GM19438 (cell line): ENCODE data around the gene CPHXL2.
A peak's percentile ranks its signal among the peaks of the same experiment; 100 is the strongest.

Source experiments
- ATAC-seq: cut with Tn5 transposase; IDR thresholded peaks from one replicate; pipeline ENCODE4 v1.9.1; 2021; ENCODE audit warnings: low read depth; ENCODE audit not compliant: unreplicated experiment

The CPHXL2 gene

DNA sequence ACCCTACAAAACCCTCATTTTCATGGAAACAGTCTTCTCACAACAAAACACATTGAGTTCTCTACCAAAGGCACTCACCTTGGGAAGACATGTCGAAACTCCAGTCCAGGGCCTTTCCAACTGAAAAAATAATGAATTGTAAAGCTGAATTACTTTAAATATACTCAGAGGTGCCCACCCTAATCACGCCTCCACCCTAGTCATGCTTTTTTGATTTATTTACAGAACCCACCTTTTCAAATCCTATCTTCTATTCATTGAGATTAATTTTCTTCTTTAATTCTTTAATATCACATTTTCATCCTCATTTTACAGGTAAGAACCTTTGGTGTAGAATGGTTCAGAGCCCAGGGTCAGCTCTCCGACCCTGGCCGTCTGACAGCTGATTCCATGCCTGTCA, at the start of gene CPHXL2:
Gene CPHXL2 (minus strand): TSS at position 101 of the 400 bp plus-strand sequence. CDS start 10 bp downstream, at position 91.
- no peak for ATAC-seq

DNA sequence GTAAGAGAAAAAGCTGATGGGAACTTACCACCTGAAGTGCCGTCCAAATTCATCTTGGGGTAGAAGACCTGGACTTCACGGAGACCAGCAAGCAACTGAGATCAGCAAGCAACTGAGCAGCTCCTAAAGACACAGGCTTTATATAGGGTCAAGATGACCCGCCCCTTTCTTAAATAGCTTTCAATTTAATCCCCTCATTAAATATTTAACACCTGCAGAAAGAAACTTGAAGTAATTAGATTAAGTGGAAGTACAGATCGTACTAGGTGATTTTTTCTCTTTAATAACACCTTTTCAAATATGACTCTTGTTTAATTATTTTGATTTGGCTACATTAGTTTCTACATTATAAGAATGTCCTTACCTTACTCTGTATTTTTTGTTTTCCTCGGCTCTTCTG, 49.6 kb upstream of the CPHXL2 start, which contains the start of gene CPHXL:
Gene CPHXL (minus strand): TSS at position 101 of the 400 bp plus-strand sequence. CDS start 48 bp downstream, at position 53.
- ATAC-seq, result no peak

DNA sequence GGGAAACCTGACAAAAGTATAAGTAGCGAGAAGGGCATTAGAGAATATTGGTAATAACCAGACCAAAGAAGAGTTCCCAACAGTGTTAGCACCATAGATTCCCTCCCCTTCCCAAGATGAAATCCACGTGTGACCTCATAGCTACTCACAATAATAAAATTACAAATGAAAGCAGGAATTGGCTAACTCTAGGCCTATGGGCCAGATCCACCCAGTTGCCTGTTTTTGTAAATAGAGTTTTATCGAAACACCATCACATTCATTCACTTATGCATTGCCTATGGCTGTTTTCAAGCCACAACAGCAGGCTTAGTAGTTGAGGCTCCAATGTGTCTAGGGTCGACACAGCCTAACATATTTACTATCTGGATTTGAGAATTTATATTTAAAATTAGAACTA, 41.6 kb upstream of the CPHXL2 start:
- ATAC-seq, result no peak

DNA sequence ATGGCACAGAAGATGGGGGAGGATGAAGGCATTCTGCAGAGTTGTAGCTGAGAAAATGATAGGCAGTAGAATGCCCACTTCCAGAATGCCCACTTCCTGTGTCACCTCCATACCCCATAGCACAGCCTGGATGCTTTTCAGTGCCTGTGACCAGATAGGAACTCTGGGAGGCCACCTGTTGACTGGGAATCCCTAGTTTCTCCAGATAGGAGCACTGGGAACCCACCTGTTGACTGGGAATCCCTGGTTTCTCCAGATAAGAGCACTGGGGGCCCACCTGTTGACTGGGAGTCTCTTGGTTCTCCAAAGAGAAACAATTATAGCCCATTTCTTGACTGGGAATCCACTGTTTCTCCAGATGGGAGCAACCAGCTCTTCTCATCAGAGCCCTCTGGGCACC, 37.9 kb upstream of the CPHXL2 start:
- no peak for ATAC-seq

DNA sequence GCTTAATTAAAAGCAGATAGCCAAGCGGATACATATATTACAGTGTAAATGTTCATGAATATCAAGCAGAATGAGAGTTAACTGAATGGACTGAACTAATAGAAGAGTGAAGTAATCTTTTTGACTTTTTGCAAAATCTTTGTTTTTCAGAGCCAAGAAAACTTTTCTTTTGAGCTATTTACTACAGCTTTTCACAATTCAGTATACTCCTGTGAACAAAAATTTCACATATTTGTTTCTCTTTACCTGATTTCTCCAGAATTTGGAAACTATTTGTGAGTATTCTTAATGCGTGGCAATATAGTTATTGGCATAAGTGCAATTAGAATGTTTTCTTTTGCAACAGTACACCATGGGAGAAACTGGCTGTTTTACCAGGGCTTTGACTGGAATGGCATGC, 33.5 kb upstream of the CPHXL2 start:
- ATAC-seq, result no peak

DNA sequence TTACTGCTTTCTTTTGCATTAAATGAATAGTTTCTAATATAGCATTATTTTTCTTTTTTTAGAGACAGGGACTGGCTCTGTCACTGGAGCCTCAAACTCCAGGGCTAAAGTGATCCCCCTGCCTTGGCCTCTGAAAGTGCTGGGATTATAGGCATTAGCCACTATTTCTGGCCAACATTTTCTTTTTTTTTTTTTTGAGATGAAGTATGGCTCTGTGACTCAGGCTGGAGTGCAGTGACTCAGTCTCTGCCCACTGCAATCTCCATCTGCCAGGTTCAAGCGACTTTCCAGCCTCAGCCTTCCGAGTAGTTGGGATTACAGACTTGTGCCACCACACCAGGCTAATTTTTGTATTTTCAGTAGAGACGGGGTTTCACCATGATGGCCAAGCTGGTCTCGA, 26.5 kb upstream of the CPHXL2 start:
- no peak for ATAC-seq

DNA sequence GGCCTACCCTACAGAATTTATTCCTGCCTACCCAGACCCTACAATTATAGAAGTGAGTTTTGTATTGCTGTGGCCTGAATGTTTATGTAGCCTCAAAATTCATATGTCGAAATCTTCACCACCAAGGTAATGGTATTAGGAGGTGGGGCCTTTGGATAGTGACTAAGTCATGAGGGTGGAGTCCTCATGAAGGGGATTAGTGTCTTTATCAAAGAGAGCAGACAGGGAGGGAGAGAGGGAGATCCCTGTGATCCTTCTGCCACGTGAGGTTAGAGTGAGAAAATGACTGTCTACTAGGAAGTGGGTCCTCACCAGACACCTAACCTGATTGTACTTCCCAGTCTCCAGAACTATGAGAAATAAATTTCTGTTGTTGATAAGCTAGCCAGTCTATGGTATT, 25.4 kb upstream of the CPHXL2 start:
- ATAC-seq, result no peak

DNA sequence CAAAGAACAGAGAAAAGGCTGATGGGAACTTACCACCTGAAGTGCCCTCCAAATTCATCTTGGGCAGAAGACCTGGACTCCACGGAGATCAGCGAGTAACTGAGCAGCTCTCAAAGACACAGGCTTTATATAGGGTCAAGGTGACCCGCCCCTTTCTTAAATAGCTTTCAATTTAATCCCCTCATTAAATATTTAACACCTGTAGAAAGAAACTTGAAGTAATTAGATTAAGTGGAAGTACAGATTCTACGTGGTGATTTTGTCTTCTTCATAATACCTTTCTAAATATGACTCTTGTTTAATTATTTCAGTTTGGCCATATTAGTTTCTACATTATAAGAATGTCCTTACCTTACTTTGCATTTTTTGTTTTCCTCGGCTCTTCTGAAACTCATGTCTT, 24.6 kb upstream of the CPHXL2 start, which contains the start of gene DUXB:
Gene DUXB (minus strand): TSS at position 101 of the 400 bp plus-strand sequence. CDS start 43 bp downstream, at position 58.
- ATAC-seq, result no peak

DNA sequence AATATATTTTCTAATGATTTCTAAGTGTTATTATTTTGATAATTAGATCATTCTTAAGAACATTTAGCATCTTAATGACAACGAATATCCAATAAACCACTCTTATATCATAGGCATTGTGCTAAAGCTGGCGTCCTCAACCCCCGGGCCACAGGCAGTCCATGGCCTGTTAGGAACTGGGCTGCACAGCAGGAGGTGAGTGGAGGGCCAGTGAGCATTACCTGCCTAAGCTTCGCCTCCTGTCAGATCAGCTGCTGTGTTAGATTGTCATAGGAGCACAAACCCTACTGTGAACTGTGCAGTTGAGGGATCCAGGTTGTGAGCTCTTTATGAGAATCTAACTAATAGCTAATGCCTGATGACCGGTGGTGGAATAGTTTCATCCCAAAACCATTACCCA, 20.8 kb upstream of the CPHXL2 start:
- no peak for ATAC-seq

DNA sequence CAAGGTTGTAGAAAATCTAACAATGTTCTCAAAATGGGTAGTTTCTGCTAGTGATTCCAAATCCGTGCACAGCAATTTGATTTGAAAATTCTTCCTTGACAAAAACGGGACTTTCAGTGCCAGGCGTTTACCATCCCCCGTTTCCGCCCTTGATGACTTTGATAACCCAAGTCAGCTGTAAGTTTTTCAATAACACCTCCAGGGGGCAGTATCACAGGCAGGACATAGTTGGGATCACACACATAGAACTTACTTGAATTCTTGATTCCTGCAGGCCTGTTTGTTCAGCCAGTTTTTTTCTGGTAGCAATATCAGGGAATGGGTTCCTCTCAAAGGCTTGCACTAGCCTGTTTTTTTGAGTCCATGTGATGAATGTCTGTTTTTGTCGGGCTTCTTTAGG, 18.9 kb upstream of the CPHXL2 start:
- no peak for ATAC-seq

DNA sequence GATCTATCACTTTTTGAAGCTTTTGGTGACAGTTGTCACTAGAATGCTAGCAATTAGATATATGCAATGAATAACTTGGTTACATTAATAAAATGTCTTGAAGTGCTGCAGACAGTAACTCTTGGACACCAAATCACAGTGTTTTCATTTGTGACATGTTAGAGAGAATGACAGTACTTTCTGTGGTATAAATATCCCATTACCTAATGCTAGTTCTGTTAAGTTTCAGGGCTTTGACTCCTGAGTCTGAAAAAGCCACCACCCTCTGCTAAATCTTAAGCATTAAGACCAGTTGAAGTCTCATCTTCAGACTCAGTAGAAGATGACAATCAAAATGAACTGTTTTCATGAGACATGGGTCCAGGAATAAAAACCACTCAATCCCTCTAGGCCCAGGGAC, 10.6 kb upstream of the CPHXL2 start:
- ATAC-seq, result no peak

DNA sequence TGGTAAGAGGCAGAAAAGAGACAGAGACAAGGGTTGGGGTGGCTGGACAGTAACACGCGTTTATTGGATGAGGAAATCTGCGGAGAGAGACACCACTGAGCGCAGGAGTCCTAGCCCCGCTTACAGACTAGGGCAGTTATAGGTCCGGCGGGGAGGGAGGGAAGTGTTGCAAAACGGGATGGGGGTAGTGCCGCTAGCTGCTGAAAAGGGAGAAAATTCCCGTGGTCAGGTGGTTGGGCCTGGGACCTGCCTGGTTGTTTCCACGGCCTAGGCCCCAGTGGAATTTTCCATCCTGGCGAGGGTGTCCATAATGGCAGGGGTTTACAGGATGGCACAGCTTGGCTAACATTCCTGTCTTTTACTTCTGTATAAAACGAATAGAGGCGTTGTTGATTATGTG, 5.5 kb upstream of the CPHXL2 start:
- ATAC-seq, result no peak

DNA sequence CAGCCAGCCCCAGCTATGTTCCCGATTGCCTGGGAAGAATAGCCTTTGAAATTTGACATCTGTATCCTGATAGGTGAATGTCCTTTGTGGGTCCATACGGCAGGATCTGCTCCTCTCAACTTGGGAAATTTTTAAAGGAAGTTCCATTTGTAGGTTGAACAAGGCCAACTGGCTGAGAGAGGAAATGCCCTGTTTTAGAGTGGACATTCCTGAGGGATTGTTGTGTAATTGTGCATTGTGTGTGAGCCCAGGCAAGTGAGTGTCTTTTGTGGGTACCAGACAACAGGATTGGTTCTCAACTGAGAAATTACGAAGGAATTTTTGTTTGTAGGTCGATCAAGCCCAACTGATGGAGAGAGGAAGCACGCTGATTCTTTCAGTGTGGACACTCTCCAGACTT, 2.6 kb upstream of the CPHXL2 start:
- ATAC-seq, result no peak

DNA sequence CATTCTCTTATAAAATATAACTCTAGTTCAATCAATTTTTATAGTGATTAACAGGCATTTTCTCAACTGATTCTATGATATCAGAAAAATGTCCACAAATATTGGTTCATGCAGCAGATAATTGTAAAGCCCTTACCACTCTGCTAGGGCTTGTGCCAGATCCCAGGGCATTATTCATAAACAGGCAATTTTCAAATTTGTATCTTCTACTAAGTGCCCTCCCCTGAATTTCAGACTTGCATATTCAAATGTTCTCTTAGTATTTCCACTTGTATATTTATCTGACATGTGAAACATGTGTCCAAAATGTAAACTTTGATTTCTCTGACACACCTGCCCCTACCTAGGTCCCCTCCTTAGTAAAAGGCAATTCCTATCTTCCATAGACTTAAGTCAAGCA, 9.3 kb downstream of the CPHXL2 start:
- no peak for ATAC-seq

DNA sequence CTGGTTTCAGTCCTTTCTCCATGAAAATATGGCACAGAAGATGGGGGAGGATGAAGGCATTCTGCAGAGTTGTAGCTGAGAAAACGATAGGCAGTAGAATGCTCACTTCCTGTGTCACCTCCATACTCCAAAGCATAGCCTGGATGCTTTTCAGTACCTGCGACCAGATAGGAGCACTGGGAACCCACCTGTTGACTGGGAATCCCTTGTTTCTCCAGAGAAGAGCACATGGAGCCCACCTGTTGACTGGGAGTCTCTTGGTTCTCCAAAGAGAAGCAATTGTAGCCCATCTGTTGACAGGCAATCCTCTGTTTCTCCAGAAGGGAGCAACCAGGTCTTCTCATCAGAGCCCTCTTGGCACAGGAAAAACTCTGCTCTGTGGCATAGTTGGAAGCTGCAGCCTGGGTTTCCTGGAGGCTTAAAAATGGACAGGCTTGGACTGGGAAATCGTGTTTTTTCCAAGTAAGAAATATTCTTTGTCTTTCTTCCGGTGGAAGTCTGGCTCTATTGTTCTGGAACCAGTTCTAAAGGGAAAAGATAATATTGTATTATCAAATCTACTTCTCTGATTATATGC, 16.0 kb downstream of the CPHXL2 start:
- no peak for ATAC-seq

DNA sequence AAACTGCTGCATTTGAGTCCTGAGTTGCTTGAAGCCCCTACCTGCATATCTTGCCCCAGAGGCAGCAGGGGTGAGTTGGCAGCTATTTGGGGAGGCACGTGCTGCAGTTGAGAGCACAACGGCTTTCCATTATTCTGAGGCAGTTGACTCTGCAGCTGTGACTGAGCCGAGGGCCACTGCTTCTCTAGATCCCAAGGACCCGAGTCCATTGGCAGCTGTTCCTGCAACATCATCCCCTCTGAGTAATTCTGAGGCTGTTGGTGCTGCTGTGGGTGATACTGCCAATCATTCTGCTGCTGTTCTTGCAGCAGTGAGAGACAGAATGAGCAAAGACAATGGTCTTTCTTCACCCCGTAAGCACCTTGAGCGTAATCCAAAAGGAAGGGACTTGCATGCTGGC, 16.5 kb downstream of the CPHXL2 start:
- ATAC-seq, result no peak

DNA sequence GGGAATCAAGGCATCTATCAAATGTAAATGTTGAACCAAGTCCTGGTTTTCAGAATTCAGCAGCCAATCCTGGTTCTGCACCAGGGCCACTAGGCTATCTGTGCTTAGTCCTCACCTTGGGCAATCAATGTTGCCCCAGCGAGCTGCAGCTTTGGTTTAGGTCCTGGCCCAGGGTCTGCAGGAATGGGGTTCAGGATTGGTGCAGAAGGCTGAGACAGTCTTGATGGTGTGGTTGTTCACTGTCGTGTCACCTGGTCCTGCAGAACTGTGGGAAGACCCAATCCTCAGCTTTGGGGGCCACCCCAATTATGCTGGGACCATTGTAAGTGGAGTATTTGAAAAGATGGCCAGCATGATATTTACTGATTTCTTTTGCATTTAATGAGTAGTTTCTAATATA, 18.6 kb downstream of the CPHXL2 start:
- ATAC-seq, result no peak

DNA sequence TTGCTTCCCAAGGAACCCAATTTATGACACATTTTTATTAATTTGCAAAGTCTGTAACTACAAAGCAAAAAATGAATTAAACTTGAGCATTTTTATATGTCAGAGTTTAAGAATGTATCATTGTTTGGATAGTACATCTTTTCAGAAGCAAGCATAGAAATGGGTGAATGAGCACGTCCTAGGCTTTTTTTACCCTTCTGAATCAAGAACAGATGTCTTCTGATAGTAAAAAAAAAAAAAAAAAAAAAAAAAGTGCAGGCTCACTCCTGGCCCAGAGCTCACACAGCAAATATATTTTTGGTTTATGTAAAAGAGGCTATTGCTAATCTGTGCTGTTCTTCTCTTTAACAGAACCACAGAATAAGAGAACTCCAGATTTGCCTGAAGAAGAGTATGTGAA, 22.9 kb downstream of the CPHXL2 start:
- no peak for ATAC-seq

DNA sequence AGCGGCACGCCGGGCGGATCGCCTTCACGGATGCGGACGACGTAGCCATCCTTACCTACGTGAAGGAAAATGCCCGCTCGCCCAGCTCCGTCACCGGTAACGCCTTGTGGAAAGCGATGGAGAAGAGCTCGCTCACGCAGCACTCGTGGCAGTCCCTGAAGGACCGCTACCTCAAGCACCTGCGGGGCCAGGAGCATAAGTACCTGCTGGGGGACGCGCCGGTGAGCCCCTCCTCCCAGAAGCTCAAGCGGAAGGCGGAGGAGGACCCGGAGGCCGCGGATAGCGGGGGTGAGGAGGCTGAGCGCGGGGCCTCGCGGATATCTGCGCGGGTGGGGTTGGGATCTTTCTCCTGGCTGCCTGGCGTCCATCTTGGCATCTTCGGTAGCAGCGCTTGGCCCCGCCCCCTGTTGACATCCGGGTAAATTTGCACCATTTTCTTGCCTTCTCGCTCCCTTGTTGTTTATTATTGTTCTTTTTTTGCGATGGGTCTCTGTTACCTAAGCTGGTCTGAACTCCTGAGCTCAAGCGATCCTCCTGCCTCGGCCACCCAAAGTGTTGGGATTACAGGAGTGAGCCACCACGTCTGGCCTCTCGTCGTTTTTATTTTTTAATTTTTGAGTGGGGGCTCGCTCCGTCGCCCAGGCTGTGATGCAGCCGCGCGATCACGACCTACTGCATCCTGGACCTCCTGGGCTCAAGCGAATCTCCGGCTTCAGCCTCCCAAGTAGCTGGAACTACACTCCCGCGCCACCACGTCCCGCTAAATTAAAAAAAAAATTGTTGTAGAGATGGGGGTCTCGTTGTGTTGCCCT, 28.3 kb downstream of the CPHXL2 start:
- peak; percentile 42 for ATAC-seq

DNA sequence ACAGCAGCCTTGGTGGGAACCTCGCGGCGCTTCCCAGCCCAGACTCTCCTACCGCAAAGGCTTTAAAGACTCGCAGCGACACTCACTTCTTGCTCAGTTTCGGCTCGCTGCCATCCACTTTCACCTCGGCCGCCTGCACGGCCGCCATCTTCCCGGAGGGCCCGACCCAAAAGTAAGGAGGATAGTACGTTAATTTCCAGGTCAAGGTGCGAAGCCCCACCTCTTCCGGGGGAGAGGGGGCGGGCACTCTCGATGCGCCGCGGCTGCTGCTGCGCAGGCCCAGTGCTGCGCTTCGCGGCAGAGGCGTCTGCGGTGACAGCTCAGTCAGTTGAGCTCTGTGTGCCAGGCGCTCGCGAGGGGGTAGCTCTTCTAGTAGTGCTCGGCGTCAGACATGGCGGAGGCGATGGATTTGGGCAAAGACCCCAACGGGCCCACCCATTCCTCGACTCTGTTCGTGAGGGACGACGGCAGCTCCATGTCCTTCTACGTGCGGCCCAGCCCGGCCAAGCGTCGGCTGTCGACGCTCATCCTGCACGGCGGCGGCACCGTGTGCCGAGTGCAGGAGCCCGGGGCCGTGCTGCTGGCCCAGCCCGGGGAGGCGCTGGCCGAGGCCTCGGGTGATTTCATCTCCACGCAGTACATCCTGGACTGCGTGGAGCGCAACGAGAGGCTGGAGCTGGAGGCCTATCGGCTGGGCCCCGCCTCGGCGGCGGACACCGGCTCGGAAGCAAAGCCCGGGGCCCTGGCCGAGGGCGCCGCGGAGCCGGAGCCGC, 29.1 kb downstream of the CPHXL2 start, which contains the start of the genes KARS1 and TERF2IP:
Gene KARS1 (minus strand): TSS at position 174 of the 773 bp plus-strand sequence. CDS start 26 bp downstream, at position 148.
Gene TERF2IP (plus strand): TSS at position 282 of the 773 bp plus-strand sequence. CDS start 110 bp downstream, at position 392.
- ATAC-seq, result peak; percentile 75

DNA sequence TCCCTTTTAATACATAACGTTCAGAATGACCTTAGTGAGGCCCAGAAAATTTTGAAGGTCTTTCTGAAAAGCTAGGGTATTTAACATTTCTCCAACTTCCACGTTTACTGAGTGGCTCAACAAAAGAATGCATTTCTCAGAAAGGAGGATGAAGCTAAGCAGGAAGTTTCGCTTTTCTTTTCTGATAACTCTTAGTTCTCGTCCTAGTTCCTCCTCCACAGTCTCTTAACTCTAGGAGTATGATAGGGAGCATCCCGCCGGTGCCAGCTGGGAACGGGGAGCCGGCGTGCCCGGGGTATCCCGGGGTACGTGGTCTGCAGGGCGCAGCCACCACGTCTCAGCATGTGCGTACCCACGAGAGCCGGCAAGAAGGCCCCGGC, 29.7 kb downstream of the CPHXL2 start:
- ATAC-seq, result peak; percentile 14
